ENCODE results near the gene TIMP2.

Gene TIMP2

DNA sequence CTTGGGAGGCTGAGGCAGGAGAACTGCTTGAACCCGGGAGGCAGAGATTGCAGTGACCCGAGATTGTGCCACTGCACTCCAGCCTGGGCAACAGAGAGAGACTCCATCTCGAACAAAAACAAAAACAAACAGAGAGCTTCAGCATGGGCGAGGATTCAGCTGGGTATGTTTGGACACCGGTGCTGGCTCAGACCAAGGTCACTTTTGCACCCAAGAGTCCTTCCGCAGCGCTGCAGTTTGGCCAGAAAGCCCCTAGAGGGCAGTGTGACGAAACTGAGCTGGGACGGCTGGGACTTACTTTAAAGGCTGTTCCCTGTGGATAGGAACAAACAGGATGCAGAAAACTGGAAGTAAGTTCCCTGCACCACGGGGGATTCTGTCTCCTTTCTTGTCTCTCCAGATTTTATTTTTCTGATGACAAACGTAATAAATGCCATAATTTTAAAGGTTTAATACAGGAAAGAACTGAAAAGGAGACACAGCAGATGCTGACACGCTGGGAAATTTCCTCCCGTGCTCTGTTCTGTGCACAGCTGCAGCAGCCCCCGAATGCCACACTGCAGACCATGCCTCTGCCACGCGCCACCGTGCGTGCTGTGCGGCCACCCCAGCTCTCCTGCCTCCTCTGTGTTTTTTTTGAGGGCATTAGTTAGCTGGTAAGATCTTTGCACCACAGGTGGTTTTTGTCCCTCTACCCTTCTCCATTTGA, 59.4 kb downstream of the TIMP2 start:
- H3K4me2 ChIP-seq = no peak overlapping the region
- H3K36me3 ChIP-seq (ENCODE audit: insufficient read depth) = peaks cover 5% of the 10 kb centered on the region; the same call in 1 of the 2 replicates
- no peak overlapping the region for H3K9ac ChIP-seq
- TF ChIP-seq, protein P1, sequence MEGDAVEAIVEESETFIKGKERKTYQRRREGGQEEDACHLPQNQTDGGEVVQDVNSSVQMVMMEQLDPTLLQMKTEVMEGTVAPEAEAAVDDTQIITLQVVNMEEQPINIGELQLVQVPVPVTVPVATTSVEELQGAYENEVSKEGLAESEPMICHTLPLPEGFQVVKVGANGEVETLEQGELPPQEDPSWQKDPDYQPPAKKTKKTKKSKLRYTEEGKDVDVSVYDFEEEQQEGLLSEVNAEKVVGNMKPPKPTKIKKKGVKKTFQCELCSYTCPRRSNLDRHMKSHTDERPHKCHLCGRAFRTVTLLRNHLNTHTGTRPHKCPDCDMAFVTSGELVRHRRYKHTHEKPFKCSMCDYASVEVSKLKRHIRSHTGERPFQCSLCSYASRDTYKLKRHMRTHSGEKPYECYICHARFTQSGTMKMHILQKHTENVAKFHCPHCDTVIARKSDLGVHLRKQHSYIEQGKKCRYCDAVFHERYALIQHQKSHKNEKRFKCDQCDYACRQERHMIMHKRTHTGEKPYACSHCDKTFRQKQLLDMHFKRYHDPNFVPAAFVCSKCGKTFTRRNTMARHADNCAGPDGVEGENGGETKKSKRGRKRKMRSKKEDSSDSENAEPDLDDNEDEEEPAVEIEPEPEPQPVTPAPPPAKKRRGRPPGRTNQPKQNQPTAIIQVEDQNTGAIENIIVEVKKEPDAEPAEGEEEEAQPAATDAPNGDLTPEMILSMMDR (conservative IDR thresholded peaks at IDR 0.05; ENCODE audit: low read depth, low read length) = peak; percentile 90
- H3K4me1 ChIP-seq (ENCODE audit: low read depth, poor library complexity, severe bottlenecking) = peaks cover 11% of the 10 kb centered on the region
- H3K79me2 ChIP-seq (ENCODE audit: insufficient read depth, low read depth) = no peaks in the 10 kb centered on the region
- H4K20me1 ChIP-seq (ENCODE audit: insufficient read depth) = no peaks in the 10 kb centered on the region
- H3K27me3 ChIP-seq (ENCODE audit: insufficient read depth, low read depth) = no peaks in the 10 kb centered on the region
- H2AFZ ChIP-seq (ENCODE audit: low read depth) = no peak overlapping the region
- no peak overlapping the region for H3K27ac ChIP-seq
- no peak overlapping the region for H3K4me3 ChIP-seq (IDR thresholded peaks at IDR 0.05; ENCODE audit: insufficient read depth, low read depth, low read length)

- Histone ChIP-seq H3K4me3 (IDR thresholded peaks at IDR 0.05; ENCODE audit: insufficient read depth, low read depth, low read length) (no peak overlapping the region), H3K4me1 (ENCODE audit: low read depth, poor library complexity, severe bottlenecking) (peaks cover 11% of the 10 kb centered on the region), H3K36me3 (ENCODE audit: insufficient read depth) (no peaks in the 10 kb centered on the region), H3K9ac (no peak overlapping the region), H3K27me3 (ENCODE audit: insufficient read depth, low read depth) (no peaks in the 10 kb centered on the region), H3K79me2 (ENCODE audit: insufficient read depth, low read depth) (no peaks in the 10 kb centered on the region), H4K20me1 (ENCODE audit: insufficient read depth) (no peaks in the 10 kb centered on the region), H2AFZ (ENCODE audit: low read depth) (no peak overlapping the region), H3K4me2 (no peak overlapping the region), H3K27ac (no peak overlapping the region)
- TF ChIP-seq, protein P1 (conservative IDR thresholded peaks at IDR 0.05; ENCODE audit: low read depth, low read length) = no peak
These were observed 61.1 kb downstream of the TIMP2 start for GRCh38 chr17:78864117-78864516.

- no peak overlapping the region for H3K4me3 ChIP-seq (IDR thresholded peaks at IDR 0.05; ENCODE audit: insufficient read depth, low read depth, low read length)
- no peaks in the 10 kb centered on the region for H3K36me3 ChIP-seq (ENCODE audit: insufficient read depth)
- H4K20me1 ChIP-seq (ENCODE audit: insufficient read depth) = no peaks in the 10 kb centered on the region
- peaks cover 11% of the 10 kb centered on the region for H3K4me1 ChIP-seq (ENCODE audit: low read depth, poor library complexity, severe bottlenecking)
- H2AFZ ChIP-seq (ENCODE audit: low read depth) = no peak overlapping the region
- H3K9ac ChIP-seq = no peak overlapping the region
- H3K27ac ChIP-seq = no peak overlapping the region
- no peaks in the 10 kb centered on the region for H3K27me3 ChIP-seq (ENCODE audit: insufficient read depth, low read depth)
- no peak overlapping the region for H3K4me2 ChIP-seq
- H3K79me2 ChIP-seq (ENCODE audit: insufficient read depth, low read depth) = no peaks in the 10 kb centered on the region
- TF ChIP-seq, protein P1 (conservative IDR thresholded peaks at IDR 0.05; ENCODE audit: low read depth, low read length) = no peak
These were observed 62.8 kb downstream of the TIMP2 start for GRCh38 chr17:78862073-78863023.

DNA sequence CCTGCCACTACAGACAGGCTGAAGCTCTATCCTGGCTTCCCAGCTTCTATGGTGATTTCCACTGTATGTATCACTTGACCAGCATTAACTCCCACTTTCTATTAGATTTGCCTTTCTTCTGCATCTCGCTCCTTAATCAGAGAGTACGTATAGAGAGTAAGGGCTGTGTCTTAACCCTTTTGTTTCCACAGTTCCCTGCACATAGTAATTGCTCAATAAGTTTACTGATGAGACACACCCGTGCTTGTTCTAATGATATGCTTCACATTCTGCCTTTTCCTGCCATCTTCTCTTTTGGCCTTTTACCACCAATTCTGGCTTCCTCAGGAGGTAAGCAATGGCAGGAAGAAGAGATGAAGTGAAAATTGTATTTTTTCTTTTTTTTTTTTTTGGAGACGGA, 64.0 kb downstream of the TIMP2 start:
- Histone ChIP-seq H3K4me2 (no peak overlapping the region), H3K27me3 (ENCODE audit: insufficient read depth, low read depth) (no peaks in the 10 kb centered on the region), H3K27ac (no peak overlapping the region), H3K4me3 (IDR thresholded peaks at IDR 0.05; ENCODE audit: insufficient read depth, low read depth, low read length) (no peak overlapping the region), H2AFZ (ENCODE audit: low read depth) (no peak overlapping the region), H3K9ac (no peak overlapping the region), H3K36me3 (ENCODE audit: insufficient read depth) (no peaks in the 10 kb centered on the region), H3K79me2 (ENCODE audit: insufficient read depth, low read depth) (no peaks in the 10 kb centered on the region), H3K4me1 (ENCODE audit: low read depth, poor library complexity, severe bottlenecking) (peaks cover 9% of the 10 kb centered on the region), H4K20me1 (ENCODE audit: insufficient read depth) (no peaks in the 10 kb centered on the region)
- TF ChIP-seq, protein P1 (conservative IDR thresholded peaks at IDR 0.05; ENCODE audit: low read depth, low read length) = no peak

Data from KMS-11 (cell line).